ENCODE results near the gene DISC1.

DISC1 gene

GRCh38 chr1:231806623-231807495, 180.3 kb downstream of the DISC1 start:
- DNase-seq = peak in 36 of 56 donors; percentile 4 to 67 (median 22)

DNA sequence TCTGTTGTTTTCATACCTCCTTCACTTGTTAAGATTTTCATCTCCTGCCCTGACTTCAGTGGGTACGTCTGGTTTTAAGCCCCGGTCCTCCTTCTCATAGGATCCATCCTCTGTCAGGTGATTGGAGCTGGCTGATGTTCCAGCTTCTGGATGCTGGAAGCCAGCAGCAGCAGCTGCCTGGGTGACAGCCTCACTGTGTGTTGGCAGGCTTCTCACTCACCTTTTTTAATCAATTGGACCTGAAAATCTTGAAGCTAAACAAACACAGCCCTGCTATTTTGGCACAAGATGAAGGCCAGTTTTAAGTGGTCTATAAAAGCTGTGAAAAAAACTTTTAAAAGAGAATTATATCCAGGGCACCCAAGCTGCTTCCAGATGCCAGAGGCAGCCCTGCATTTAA, 181.0 kb downstream of the DISC1 start:
- no peak for DNase-seq

DNA sequence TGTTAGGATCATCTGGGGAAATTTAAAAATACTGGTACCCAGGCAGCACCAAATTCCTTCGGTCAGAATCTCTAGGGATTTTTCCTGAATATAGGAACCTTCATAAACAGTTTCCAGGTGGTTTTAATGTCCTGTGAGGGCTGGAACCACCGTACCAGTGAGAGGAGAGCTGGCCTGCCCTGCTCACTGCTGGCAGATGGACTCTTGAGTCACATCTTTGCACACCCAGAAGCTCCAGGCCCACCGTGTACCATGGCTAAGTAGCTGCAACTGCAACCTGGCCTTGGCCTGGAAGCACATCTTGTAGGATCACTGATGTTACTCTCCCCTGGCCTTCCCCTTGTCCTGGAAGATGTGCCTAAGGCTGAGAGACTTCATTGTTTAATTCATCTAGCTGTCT, 181.5 kb downstream of the DISC1 start:
- DNase-seq = no peak

DNA sequence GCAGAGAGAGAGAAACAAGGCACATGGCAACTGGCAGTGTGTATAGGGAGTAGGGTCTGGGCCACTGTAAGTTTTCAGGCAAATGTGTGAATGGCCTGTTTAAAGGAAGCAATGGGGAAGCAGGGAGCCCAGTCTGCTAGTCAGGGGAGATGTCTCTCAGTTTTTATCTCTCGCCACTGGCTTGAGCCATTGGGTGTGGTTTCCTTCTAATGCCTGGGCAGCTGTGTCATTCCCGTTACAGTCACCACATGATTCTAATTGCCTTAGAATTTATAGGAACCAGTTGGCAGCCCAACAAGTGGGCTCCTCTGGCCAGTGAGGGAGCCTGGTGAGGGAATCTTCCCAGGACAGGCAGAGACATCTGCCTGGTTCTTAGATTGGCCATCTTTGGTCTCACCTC, 182.4 kb downstream of the DISC1 start:
- DNase-seq = no peak

GRCh38 chr1:231810415-231810814, 183.8 kb downstream of the DISC1 start:
- no peak for DNase-seq

DNA sequence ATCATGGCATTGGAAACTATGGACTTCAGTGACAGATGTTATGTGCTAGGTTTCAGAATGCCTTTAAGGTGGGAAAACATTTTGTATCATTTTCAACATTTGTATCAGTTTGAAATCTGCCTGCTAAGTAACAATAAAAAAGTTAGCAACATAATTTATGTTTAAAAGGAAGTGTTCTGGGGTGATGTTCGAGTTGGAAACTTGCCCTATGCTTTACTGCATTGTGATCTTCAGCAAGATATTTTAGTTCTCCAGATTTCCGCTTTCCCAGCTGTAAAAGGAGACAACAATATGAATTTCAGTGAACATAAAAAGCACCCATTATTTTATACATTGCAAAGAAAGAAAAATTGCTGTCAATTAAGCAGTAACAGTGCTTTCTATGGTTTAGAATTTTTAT, 187.4 kb downstream of the DISC1 start:
- DNase-seq = no peak

DNA sequence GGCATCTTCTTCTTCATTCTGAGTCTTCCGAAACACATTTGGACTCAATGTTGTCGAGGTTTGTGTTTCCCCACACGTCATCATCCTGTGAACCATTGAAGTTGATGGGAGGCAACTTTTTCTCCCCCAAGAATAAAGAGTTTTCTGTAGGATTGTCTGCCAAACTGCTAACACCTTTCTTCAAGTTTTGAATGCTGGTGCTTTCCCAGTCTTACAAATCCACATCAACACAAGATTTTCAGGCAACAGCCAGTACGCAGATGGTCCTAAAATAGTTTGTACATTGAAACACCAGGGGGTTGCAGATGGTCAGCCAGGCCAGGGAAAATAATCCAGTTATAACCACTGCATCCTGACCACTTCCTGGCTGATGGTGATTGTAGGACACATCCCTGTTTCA, 187.9 kb downstream of the DISC1 start:
- no peak for DNase-seq

GRCh38 chr1:231817801-231818200, 191.2 kb downstream of the DISC1 start:
- no peak for DNase-seq

GRCh38 chr1:231818337-231818736, 191.7 kb downstream of the DISC1 start:
- no peak for DNase-seq

- DNase-seq = no peak
Observed at GRCh38 chr1:231821281-231821680, 194.7 kb downstream of the DISC1 start.

GRCh38 chr1:231822041-231822440, 195.5 kb downstream of the DISC1 start:
- no peak for DNase-seq

DNA sequence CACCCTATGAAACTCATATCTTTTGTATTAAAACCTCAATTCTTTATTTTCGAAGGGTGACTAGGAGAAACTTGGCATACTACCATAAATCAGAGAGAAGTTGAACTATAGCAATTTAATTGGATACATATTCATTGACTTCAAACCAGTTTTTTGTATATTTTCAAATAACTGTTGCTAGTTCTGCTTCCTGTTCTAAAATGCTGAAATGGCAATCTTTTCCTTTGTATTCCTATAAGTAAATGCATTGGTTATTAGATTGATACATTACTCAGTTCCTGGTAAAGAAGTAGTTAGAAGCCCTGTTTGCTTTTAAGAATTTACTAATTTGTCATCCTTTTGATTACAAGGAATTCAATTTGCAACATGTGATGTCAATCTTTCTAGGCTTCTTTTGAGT, 200.0 kb downstream of the DISC1 start:
- no peak for DNase-seq

DNA sequence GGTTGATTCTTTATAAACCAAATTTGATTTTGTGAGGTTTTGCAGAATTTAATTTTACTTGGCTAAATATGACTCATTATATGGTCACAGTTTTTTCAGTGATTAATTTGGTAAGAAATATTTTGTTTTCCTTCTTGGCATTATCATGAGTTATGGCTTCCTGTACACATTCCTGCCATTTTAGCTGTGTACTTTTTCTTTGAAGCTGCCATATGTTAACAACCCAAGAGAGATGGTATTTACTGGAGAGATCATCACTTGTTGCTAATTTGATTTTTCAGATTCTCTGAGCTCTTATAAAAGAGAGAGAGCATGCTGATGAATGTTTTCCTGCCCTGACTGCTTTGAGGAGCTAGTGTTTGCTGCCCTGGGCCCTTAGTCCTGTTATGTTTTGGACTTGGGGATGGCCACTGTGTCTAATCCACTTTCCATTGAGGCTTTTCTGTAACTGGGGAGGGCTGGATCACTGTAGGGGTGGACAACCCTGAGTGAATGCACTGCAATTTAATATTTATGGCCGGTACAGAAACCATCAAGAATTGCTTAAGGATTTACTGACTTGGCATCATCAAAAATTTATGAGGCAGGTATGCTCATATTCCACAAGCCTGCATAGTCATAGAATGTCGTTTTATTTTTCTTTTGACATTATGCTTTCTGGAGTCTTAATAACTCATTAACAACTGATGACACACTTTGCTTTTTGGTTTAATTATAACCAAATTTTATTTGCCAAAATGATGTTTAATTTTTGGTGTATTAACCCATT, 200.9 kb downstream of the DISC1 start:
- no peak for DNase-seq

GRCh38 chr1:231828182-231828920, 201.8 kb downstream of the DISC1 start:
- DNase-seq = no peak

GRCh38 chr1:231829332-231829731, 202.7 kb downstream of the DISC1 start:
- DNase-seq = no peak

GRCh38 chr1:231836227-231836893, 209.8 kb downstream of the DISC1 start:
- DNase-seq = no peak

- no peak for DNase-seq
Observed at GRCh38 chr1:231838521-231838920, 211.9 kb downstream of the DISC1 start.

DNA sequence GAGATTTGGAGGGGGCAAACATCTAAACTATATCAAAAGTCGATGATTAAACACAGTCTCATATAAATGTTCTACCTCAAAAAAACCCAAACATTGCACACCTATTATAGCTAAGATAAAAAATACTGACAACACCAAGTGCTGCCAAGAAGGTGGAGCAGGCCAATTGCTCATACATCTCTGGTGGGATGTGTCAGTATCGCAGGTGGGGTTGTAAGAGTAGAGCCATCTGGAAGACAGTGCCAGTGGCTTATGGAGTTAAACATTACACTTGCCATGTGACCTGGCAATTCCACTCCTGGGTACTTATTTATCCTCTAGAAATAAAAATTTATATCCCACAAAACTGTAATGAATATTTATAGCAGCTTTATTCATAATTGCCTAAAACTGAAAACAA, 213.4 kb downstream of the DISC1 start:
- no peak for DNase-seq

- DNase-seq = no peak
Observed at GRCh38 chr1:231841616-231842344, 215.2 kb downstream of the DISC1 start.

- DNase-seq = no peak
Observed at GRCh38 chr1:231842441-231842840, 215.9 kb downstream of the DISC1 start.
